HG02610 (cell line): ENCODE results near the gene IGSF21.

Experiments used
- ATAC-seq: cut with Tn5 transposase; IDR thresholded peaks from one replicate; pipeline ENCODE4 v1.9.1; 2021; ENCODE audit warnings: mild to moderate bottlenecking, moderate library complexity; ENCODE audit not compliant: unreplicated experiment

IGSF21 gene

DNA sequence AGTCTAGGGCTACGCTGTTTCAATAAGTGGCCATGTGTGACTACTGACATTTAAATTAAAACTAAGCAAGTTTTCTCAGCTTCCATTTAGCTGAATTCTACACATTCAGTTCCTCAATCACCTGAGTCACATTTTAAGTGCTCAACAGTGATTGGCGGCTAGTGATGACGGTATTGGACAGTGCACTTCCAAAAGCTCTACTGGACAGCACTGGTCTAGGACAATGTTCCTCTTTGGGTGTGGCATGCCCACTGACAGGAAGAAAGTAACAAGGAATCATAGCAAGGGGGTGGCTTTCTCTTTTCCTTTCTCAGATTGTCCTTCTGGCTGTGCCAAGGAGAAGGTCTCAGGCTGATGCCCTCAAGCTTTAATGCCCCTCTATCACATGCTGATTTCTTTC is 11.7 kb downstream of the IGSF21 start:
- ATAC-seq = no peak

DNA sequence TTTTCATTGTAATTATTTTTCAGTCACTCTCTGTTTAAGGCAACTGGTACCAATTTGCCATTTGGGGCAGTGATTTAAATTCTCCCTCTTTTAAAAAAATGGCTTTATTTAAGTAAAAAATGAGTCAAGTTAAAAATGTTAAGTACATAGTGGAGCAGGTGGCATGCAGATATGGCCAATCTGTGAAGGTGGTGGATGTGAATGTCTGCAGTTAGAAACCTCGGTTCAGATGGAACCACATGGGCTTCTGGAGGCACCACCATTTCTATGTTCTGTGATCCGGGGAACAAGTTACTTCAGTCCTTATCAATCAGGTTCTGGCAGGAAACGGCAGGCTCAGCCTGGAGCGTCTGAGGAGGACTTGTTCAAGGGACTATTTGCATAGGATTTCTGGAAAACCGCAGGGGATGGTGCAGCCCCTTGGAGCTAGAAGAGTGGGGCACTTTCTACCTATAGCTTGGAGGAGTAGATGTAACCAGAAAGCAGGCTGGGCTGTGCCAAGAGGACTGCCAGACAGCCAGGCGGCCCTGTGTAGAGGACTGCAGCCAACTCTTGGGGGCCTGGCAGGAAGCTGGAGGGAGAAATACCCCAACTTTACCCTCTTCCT is 12.3 kb downstream of the IGSF21 start:
- ATAC-seq = no peak

- no peak for ATAC-seq
These were observed 13.0 kb downstream of the IGSF21 start for GRCh38 chr1:18120638-18121037.

GRCh38 chr1:18121072-18121820 is 13.6 kb downstream of the IGSF21 start:
- no peak for ATAC-seq

DNA sequence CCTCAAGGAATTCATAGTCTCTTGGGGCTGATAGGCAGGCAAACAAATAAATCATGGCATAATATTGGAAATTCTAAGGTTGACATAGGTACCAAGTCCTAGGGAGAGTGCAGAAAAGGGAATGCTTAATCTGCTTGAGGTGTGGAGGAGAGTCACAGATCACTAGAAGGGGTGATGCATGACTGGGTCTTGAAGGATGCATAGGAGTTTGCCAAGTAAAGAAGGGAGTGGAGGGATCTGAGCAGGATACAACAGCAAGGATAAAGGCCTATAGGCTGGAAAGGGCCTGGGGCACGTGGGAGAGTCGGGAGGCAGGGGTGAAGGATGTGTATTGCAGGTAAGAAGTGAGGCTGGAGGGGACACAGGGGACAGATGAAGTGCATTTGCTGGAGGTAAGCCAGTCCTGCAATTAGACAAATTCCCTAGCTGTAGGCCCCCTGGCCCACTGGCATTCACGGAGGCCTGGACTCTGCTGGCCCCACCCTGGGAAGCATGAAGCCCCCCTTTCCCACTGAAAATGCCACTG is 15.9 kb downstream of the IGSF21 start:
- ATAC-seq = no peak

GRCh38 chr1:18124977-18125376 is 17.4 kb downstream of the IGSF21 start:
- ATAC-seq = no peak

DNA sequence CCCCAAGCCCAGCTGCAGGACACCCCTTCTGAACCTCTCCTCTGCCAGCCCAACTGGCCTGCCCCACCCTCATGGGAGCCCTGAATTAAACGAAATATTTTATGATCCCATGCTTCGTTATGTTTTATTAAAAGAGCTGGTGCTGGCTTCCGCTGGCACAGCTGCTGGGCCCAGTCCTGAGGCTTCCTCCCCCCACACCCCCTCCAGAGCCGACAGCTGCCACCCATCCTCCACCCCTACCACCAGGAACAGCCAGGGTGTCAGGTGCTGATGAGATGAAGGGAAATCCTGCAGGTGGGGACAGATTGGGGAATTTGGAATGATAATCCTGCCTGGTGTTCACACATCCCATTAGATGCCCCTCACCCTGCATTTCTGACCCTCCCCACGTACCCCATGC is 19.0 kb downstream of the IGSF21 start:
- no peak for ATAC-seq

DNA sequence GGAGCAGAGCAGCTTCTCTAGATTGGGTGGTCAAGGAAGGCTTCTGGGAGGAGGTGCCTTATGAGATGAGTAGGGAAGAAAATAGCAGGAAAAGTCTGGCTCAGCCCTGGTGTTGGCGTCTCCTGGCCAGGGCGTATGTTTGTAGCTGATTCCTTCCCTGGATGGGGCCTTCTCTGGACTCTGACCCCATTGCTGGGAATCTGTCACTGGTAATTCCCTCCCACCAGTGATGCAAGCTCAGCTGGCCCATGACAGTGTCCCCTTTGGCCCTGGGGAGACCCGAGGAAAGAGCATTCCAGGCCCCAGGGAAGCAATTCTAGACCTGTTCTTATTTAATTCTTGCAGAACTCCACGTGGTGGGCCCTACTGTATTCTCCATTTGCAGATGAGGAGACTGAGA is 20.7 kb downstream of the IGSF21 start:
- no peak for ATAC-seq

GRCh38 chr1:18130356-18130755 is 22.8 kb downstream of the IGSF21 start:
- no peak for ATAC-seq

DNA sequence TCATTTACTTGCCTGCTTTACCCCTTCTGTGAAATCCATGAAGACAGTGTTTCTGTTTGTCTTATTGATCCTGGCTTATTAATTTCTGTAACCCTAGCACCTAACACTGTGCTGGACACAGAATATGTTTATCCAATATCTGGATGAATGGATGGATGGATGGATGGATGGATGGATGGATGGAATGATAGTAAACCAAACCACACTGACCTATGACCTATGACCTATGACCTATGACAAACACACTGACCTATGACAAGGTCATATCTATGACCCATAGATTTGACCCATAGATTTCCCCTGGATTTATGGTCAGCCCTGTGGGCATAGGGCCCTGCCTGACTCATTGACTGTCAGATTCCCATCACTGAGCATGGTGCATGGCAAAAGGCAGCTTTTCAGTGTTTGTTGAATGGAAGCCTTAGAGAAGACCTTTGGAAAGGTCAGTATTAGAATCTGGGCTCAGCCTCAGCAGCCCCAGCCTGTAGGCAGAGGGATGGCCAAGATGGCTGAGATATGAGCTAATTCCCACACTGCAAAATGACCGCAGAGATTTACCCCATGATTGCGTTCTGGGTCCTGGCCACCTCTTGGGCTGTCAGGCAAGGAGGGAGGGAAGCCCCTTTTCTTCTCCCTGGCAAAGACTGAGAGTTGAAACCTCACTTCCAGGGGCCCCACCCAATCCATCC is 24.6 kb downstream of the IGSF21 start:
- ATAC-seq = no peak

- ATAC-seq = no peak
These were observed 25.3 kb downstream of the IGSF21 start for GRCh38 chr1:18132711-18133541.

- no peak for ATAC-seq
These were observed 26.9 kb downstream of the IGSF21 start for GRCh38 chr1:18134324-18135046.

DNA sequence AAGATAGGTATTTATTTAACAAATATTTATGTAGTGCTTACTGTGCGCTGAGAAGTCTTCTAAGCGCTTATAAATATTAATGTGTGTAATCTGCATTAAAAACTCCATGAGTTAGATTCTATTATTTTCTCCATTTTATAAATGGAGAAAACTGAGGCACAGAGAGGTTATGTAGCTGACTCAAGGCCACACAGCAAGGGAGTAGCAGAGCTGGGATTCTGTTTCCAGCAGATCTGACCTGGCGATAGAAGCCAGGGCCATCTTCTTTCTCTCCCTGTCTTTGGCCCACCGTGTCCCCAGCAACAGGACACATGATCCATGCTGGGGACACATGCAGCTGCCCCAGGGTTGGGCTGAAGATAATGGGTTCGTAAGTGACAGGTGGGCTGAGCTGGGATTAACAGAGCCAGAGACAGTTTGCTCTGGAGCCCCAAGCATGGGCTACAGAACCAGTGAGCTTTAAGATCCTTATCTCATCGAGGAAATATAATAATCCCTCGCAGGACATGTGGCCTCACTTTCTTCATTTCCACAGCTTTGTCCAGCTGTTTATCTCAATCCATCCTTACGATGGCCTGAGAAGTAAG is 30.3 kb downstream of the IGSF21 start:
- no peak for ATAC-seq

- no peak for ATAC-seq
These were observed 31.8 kb downstream of the IGSF21 start for GRCh38 chr1:18139198-18139981.

DNA sequence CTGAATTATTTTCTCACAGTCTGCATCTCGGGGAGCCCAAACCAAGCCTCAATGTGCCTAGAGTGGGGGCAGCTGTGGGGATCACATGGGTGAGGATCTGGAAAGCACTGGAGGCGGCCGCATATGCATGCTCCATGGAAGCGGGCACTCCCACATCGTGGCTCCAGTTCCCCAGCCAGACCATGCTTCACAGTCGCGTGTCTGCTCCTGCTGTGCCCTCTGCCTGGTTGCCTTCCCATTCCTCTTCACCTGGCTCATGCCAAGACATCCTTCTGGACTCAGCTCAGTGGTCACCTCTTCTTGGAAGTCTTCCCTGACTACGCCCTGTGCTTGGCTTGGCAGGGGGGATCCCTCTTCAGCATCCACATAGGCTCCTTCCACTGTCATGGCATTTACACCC is 32.8 kb downstream of the IGSF21 start:
- ATAC-seq = no peak

- ATAC-seq = no peak
These were observed 34.1 kb downstream of the IGSF21 start for GRCh38 chr1:18141661-18142060.

DNA sequence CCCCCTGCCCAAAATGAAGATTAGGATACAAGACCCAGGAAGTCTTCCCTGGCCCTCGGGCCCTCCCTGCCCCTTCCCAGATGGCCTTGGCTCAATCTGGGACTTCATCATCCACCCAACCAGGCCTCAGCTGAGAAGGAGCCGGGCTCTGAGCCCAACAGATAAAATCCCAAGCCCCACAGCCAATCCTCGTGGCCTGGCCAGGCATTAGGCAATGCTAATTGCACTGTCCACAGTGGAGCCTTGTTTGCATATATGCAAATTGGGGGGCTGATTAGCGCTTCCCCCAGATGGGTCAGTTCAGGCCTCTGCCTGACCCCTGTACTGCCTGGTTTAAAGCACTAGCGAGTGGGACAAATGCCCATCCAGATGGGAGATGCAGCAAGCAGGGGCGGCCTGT is 34.9 kb downstream of the IGSF21 start:
- no peak for ATAC-seq

- ATAC-seq = no peak
These were observed 35.4 kb downstream of the IGSF21 start for GRCh38 chr1:18142969-18143368.

GRCh38 chr1:18144062-18144461 is 36.5 kb downstream of the IGSF21 start:
- no peak for ATAC-seq
